ENCODE data around the gene DOCK2.
"Not testable (repeated sequence)": the region's sequence is repeated elsewhere in the genome, so short reads cannot be mapped to it uniquely, and the experiment has no call there.

DOCK2 gene

DNA sequence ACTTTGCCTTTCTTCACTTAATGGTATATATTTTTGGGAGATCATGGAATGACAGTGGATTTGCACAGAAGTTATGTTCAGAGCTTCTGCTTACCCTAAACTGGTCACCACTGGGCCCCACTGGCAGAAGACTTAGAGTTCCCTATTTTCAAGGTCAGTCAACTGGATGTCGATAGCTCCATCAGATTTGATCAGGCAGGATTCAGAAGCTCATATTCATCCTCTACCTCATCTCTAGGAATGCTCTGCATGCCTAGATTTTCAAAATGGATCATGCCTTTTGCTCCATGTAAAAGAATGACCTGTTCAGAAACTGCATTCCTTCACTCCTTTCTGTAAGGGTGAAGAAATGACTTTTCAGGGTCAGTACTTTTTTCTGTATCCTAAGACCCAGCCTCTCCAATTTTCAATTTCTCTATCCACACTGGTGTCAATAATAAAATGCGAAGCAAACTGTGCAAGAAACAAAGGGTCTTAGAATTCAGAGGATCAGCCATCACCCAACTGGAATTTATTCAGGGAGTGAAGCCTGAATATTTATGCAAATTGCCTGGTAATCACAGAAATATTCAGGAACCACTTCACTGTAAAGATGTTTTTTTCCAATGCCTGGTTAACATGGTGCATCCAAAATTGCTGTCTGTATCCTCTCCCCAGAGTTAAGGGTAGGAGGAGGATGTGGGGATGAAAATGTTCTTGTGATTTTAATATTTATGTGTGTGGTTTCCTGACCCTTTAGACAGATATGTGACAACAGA, 125.4 kb downstream of the DOCK2 start:
- H3K9me3 ChIP-seq (replicated peaks in 1 of 11): 0 out of 22 replicates have a peak, but pooled peaks cover 0 to 7% (median 0%) of the 10 kb centered on the region in 11 experiments
- no peak overlapping the region for H3K27ac ChIP-seq

DNA sequence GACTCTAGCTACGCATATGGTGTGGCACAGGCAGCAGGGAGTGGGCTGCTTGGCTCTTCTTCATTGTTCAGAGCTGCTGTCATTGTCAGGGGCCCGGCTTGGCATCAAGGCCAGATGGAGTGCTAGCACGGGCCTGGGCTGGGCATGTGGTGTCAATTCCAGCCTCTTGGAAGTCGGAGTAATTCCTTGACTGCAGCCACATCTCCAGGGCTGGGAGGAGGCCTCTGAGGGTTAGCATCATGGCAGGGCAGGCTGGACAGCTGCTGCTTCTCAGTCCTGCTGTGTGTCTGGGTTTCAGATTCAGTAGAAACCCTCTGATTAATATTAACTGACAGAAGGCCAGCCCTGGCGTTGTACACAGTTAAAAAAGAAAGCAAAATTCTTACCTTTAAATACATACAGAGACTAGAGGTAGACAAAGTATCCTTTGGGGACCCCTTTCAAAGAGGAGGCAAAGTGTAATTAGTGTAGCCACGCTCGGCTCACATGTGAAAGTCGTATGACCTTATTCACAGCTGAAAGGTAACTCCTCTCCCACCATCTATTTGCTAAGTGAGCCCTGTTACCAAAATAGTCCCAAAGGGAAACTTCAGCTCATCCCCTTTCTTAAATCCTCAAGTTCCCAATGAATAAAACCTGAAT, 126.4 kb downstream of the DOCK2 start:
- no peak overlapping the region for H3K27ac ChIP-seq
- no peaks in the 10 kb centered on the region for H3K27me3 ChIP-seq
- H3K36me3 ChIP-seq: peaks cover 52 to 100% (median 82%) of the 10 kb centered on the region in 11 experiments
- H3K4me2 ChIP-seq: no peak overlapping the region
- H4K20me1 ChIP-seq: peaks cover 0 to 63% (median 4%) of the 10 kb centered on the region in 11 experiments; a peak in 6 of 22 replicates
- no peak for TF ChIP-seq Cebpa-rat (IDR thresholded peaks at IDR 0.05)
- H3K4me1 ChIP-seq: peaks cover 0 to 6% (median under 1%) of the 10 kb centered on the region in 10 experiments; a peak in 7 of 20 replicates
- 0 out of 22 replicates have a peak, but pooled peaks cover 0 to 7% (median 0%) of the 10 kb centered on the region in 11 experiments for H3K9me3 ChIP-seq (replicated peaks in 1 of 11)
- H3K9ac ChIP-seq: no peak overlapping the region
- H3K4me3 ChIP-seq: no peak overlapping the region

More for the DNA sequence above, 125.4 kb downstream of the DOCK2 start:
- Histone ChIP-seq H3K36me3 (peaks cover 50 to 100% (median 80%) of the 10 kb centered on the region in 11 experiments), H4K20me1 (peaks cover 0 to 62% (median 0%) of the 10 kb centered on the region in 11 experiments; a peak in 5 of 22 replicates), H3K4me1 (peaks cover 0 to 5% (median 0%) of the 10 kb centered on the region in 10 experiments; a peak in 1 of 20 replicates), H3K4me2 (no peak overlapping the region), H3K4me3 (no peak overlapping the region), H3K9ac (no peak overlapping the region), H3K27me3 (no peaks in the 10 kb centered on the region)
- TF ChIP-seq Cebpa-rat (IDR thresholded peaks at IDR 0.05): no peak

DNA sequence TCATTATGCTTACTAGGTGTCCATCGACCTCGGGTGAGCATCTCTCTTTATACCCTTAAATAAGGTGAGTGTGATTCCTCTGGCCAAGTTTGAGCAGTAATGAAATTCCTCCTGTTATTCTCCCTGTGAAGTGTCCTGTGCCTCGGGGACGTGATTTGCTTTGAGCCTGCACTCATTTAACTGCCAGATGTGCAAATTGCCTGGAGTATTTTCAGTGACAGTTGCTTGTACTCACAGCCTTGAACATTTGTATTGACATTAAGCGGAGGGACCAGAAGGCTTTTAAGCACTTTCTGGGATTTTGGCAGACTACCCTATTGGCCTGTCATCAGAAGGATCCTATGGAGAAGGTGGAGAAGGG, 126.9 kb downstream of the DOCK2 start:
- Histone ChIP-seq H3K27me3 (no peaks in the 10 kb centered on the region), H3K4me3 (no peak overlapping the region), H4K20me1 (peaks cover 0 to 64% (median 4%) of the 10 kb centered on the region in 11 experiments; a peak in 6 of 22 replicates), H3K4me1 (peaks cover 0 to 11% (median 2%) of the 10 kb centered on the region in 10 experiments; a peak in 8 of 20 replicates), H3K4me2 (no peak overlapping the region), H3K9ac (no peak overlapping the region), H3K27ac (no peak overlapping the region), H3K36me3 (peaks cover 52 to 100% (median 81%) of the 10 kb centered on the region in 11 experiments), H3K9me3 (replicated peaks in 1 of 11) (0 out of 22 replicates have a peak, but pooled peaks cover 0 to 7% (median 0%) of the 10 kb centered on the region in 11 experiments)
- TF ChIP-seq Cebpa-rat (IDR thresholded peaks at IDR 0.05): no peak

DNA sequence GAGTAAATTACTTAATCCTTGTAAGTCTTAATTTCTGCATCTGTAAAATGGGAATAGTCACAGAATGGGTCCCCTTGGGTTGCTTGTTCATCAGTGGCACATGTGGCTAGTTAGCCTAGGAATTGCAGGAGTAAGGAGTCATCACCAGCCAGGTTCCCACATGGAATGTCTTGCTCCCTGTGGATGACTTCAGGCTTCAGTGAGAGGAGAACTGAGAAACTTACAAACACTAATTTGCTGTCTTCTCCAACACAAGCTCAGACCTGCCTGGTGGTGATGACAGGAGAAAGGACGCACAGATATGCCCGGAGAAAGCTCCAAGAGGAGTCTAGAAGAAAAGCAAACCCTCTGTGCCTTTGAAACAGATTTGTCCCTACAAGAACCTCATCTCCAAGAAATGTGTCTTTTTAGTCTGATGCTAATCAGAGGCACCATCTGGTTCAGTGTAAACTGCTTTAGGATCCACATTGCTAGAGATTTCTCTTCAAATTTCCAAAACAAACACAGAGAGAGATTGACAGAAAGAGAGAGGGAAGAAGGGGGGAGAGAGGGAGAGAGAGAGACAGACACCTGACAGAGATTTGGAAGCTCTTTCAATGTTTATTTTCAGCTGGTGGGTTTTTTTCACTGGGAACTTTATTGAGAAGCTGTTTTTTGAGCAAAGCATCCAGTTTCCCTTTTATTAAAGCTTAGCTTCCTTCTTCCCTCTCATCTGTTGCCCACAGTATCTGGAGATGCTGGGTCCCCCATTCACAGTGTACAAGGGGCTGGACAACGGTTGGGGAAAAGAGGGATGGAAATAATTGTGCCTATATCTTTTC, 128.3 kb downstream of the DOCK2 start:
- Histone ChIP-seq H4K20me1 (peaks cover 0 to 70% (median 4%) of the 10 kb centered on the region in 11 experiments; a peak in 6 of 22 replicates), H3K4me2 (no peak overlapping the region), H3K27me3 (no peaks in the 10 kb centered on the region), H3K9me3 (replicated peaks in 1 of 11) (0 out of 22 replicates have a peak, but pooled peaks cover 0 to 7% (median 0%) of the 10 kb centered on the region in 11 experiments), H3K27ac (no peak overlapping the region), H3K9ac (no peak overlapping the region), H3K4me3 (no peak overlapping the region), H3K4me1 (peaks cover 0 to 18% (median 2%) of the 10 kb centered on the region in 10 experiments; a peak in 8 of 20 replicates), H3K36me3 (peaks cover 47 to 100% (median 76%) of the 10 kb centered on the region in 11 experiments)
- TF ChIP-seq Cebpa-rat (IDR thresholded peaks at IDR 0.05): no peak

DNA sequence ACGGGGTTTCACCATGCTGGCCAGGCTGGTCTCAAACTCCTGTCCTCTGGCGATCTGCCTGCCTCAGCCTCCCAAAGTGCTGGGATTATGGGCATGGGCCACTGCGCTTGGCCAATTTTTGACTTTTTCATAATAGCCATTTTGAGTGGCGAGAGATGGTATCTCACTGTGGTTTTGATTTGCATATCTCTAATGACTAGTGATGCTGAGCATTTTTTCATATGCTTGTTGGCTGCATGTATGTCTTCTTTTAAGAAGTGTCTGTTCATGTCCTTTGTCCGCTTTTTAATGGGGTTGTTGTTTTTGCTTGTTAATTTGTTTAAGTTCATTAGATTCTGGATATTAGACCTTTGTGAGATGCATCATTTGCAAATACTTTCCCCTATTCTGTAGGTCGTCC, 129.9 kb downstream of the DOCK2 start:
- H3K9me3 ChIP-seq (replicated peaks in 1 of 11); H3K4me3 ChIP-seq; H3K27me3 ChIP-seq; H3K27ac ChIP-seq; H3K9ac ChIP-seq; H3K4me2 ChIP-seq: not testable (repeated sequence)
- Histone ChIP-seq H3K36me3 (peaks cover 38 to 100% (median 65%) of the 10 kb centered on the region in 11 experiments; a peak in 21 of 22 replicates), H3K4me1 (peaks cover 0 to 18% (median under 1%) of the 10 kb centered on the region in 10 experiments; a peak in 8 of 20 replicates), H4K20me1 (peaks cover 0 to 82% (median 4%) of the 10 kb centered on the region in 11 experiments; a peak in 6 of 22 replicates)

DNA sequence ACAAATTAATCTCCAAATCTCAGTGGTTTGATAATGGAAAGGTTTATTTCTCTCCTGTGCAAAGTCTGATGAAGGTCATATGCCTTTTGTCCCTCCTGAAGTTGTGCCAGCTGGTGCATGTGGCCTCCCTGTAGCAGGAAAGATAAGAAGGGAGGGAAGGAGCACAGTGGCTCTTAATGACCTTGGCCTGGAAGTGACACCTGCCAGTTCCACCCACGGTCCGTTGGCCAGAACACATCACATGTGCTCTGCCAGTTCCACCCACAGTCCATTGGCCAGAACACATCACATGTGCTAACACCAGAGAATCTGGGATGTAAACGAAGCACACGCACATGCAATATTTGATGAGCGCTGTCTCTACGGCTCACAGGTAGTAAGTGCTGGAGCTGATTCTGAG, 130.9 kb downstream of the DOCK2 start:
- peaks cover 29 to 100% (median 65%) of the 10 kb centered on the region in 11 experiments; a peak in 21 of 22 replicates for H3K36me3 ChIP-seq
- H4K20me1 ChIP-seq: peaks cover 0 to 83% (median 4%) of the 10 kb centered on the region in 11 experiments; a peak in 6 of 22 replicates
- H3K4me2 ChIP-seq: no peak overlapping the region
- 0 out of 22 replicates have a peak, but pooled peaks cover 0 to 7% (median 0%) of the 10 kb centered on the region in 11 experiments for H3K9me3 ChIP-seq (replicated peaks in 1 of 11)
- no peak overlapping the region for H3K4me3 ChIP-seq
- no peak overlapping the region for H3K27ac ChIP-seq
- H3K9ac ChIP-seq: no peak overlapping the region
- no peaks in the 10 kb centered on the region for H3K27me3 ChIP-seq
- H3K4me1 ChIP-seq: peaks cover 0 to 18% (median 0%) of the 10 kb centered on the region in 10 experiments; a peak in 7 of 20 replicates
- TF ChIP-seq Cebpa-rat (IDR thresholded peaks at IDR 0.05): no peak

DNA sequence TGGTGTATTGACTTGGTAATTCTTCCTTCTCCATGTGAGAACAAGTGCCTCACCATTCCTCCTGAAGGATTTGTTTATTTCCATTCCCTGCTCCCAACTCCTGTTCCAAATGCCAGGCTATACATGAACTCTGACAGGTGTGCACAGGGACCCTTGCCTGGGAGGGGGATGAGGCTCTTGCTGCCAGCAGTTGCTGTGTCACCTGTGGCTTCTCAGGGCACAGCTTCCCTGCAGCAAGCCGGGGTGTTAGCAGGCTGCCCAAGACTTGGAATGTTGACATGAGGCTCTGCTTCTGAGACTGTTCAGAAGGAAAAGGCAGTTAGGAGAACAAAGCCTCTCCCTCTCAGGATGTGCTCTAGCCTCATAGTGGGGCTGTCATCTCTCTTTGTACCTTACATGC, 131.3 kb downstream of the DOCK2 start:
- H3K27me3 ChIP-seq: no peaks in the 10 kb centered on the region

GRCh38 chr5:169770109-169770508, 133.0 kb downstream of the DOCK2 start:
- no peak overlapping the region for H3K4me3 ChIP-seq
- peaks cover 0 to 74% (median 4%) of the 10 kb centered on the region in 11 experiments; a peak in 6 of 22 replicates for H4K20me1 ChIP-seq
- no peak overlapping the region for H3K4me2 ChIP-seq
- H3K27me3 ChIP-seq: no peaks in the 10 kb centered on the region
- H3K9ac ChIP-seq: no peak overlapping the region
- H3K27ac ChIP-seq: no peak overlapping the region
- H3K9me3 ChIP-seq (replicated peaks in 1 of 11): 0 out of 22 replicates have a peak, but pooled peaks cover 0 to 7% (median 0%) of the 10 kb centered on the region in 11 experiments
- peaks cover 0 to 18% (median 0%) of the 10 kb centered on the region in 10 experiments; a peak in 7 of 20 replicates for H3K4me1 ChIP-seq
- H3K36me3 ChIP-seq: peaks cover 12 to 100% (median 45%) of the 10 kb centered on the region in 11 experiments; a peak in 21 of 22 replicates
- TF ChIP-seq Cebpa-rat (IDR thresholded peaks at IDR 0.05): no peak

More for the DNA sequence above, 131.3 kb downstream of the DOCK2 start:
- no peak overlapping the region for H3K9ac ChIP-seq
- H3K36me3 ChIP-seq: peaks cover 24 to 100% (median 62%) of the 10 kb centered on the region in 11 experiments; a peak in 21 of 22 replicates
- peaks cover 0 to 86% (median 4%) of the 10 kb centered on the region in 11 experiments; a peak in 6 of 22 replicates for H4K20me1 ChIP-seq
- no peak for TF ChIP-seq Cebpa-rat (IDR thresholded peaks at IDR 0.05)
- H3K27ac ChIP-seq: no peak overlapping the region
- 0 out of 22 replicates have a peak, but pooled peaks cover 0 to 7% (median 0%) of the 10 kb centered on the region in 11 experiments for H3K9me3 ChIP-seq (replicated peaks in 1 of 11)
- peaks cover 0 to 18% (median 0%) of the 10 kb centered on the region in 10 experiments; a peak in 7 of 20 replicates for H3K4me1 ChIP-seq
- no peak overlapping the region for H3K4me3 ChIP-seq
- H3K4me2 ChIP-seq: no peak overlapping the region; a peak in 1 of 22 replicates
